Cardiac muscle cell (in vitro differentiated cells and primary cell): Measurements from ENCODE around the gene GTF2H3. TPM values are rescaled to one million over a fixed set of nuclear protein-coding genes. Genes with fewer than 3 reads are reported as not detected.

Source experiments
- DNase-seq, 2 donors: peaks; one replicate each; pipeline versions ENCODE4 v3.0.0 to v3.0.0-alpha.2; 2010 to 2017; ENCODE audit warnings: low read depth in 1 of 2, low spot score in 1 of 2
- H3K27ac ChIP-seq: fragments of 200-600 bp; sonication (generic); 2 replicates; pipeline ENCODE4 v1.5.1; 2016
- H3K27me3 ChIP-seq: fragments of 200-600 bp; sonication (generic); 2 replicates; pipeline ENCODE4 v1.6.0; 2016; ENCODE audit warnings: control low read depth
- H3K36me3 ChIP-seq: fragments of 200-600 bp; sonication (generic); 2 replicates; pipeline ENCODE4 v1.5.1; 2016; ENCODE audit warnings: control low read depth
- H3K4me1 ChIP-seq: fragments of 200-600 bp; sonication (generic); 2 replicates; pipeline ENCODE4 v1.8.1; 2017; ENCODE audit warnings: low read depth, mild to moderate bottlenecking, mixed run types
- H3K4me3 ChIP-seq: fragments of 200-600 bp; sonication (generic); 2 replicates; pipeline ENCODE4 v1.5.1; 2016; ENCODE audit warnings: mild to moderate bottlenecking
- H3K9me3 ChIP-seq: fragments of 200-600 bp; sonication (generic); 2 replicates; pipeline ENCODE4 v1.5.1; 2017; ENCODE audit warnings: low read depth, mild to moderate bottlenecking, control low read depth
- CTCF ChIP-seq: IDR thresholded peaks from 2 replicates; pipeline ENCODE4 v1.5.1; 2012; ENCODE audit warnings: low read depth, mild to moderate bottlenecking, low read length
- polyA plus RNA-seq: library from polyadenylated mRNA; unstranded; fragments of >200 nt; fragmentation: Nextera tagmentation; extraction: Ambion mirVana; gene quantifications from 2 replicates; pipeline ENCODE4 v1.2.1, GENCODE V29; 2016
- total RNA-seq: library from RNA; depleted of rRNA; stranded (reverse); fragments of >200 nt; gene quantifications from 2 replicates; pipeline ENCODE4 v1.2.3, GENCODE V29; 2016

The GTF2H3 gene
- total RNA-seq: 12.7 and 16.2 TPM in 2 replicates
- 14.7 and 19.6 TPM in 2 replicates for polyA plus RNA-seq

DNA sequence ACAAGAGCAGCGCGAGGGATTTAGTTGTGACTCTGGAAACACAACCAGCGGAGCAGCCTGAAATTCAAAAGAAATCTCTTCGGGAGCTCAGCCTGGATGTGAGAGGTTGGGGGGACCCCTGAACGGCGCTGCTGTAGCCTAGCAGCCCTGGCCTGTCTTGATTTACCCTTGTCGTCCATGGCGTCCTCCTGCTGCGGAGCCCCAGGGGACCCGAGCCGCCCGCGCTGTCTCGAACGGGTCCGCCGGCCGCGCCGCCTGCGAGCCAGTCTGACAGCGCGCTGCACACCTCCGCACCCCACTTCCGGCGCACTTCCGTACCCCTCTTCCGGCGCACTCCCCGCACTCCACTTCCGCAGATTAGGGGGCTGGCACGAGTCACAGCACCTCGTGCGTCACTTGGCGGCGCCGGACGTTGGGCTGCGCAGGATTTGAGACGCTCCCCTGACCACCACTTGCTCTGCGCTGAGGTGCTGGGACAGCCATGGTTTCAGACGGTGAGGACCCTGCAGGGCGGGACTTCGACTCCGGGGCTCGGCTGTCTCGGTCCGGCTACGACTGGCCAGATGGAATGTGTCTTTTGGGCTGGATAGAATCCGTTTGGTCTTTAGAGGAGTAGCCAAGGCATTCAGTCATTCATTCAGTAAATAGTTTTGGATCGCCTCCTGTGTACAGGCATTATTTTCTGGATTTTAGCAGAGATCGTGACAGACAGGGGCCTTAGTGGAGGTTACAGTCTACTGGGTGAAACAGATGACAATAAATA is at the start of gene GTF2H3, which contains the start of gene EIF2B1:
Gene GTF2H3, plus strand, starts transcription at position 451 of the 763 bp plus-strand sequence. Its CDS starts 31 bp downstream, at position 482.
Gene EIF2B1, minus strand, starts transcription at position 308 of the 763 bp plus-strand sequence. Its CDS starts 129 bp downstream, at position 179.
- Histone ChIP-seq H3K4me3 (peak within 1 kb of the TSS; percentile 79), H3K9me3 (no peaks in the 10 kb centered on the region), H3K36me3 (peaks cover 24% of the 10 kb centered on the region), H3K27ac (peak within 1 kb of the TSS; percentile 88), H3K27me3 (no peaks in the 10 kb centered on the region), H3K4me1 (peaks cover 5% of the 10 kb centered on the region)
- TF ChIP-seq CTCF: no peak
- peak; percentile 97 to 98 for DNase-seq

- no peaks in the 10 kb centered on the region for H3K27me3 ChIP-seq
- peaks cover 11% of the 10 kb centered on the region for H3K4me1 ChIP-seq
- peaks cover 51% of the 10 kb centered on the region for H3K36me3 ChIP-seq
- peak overlapping the region; percentile 43 for H3K27ac ChIP-seq
- H3K4me3 ChIP-seq: no peak overlapping the region
- DNase-seq: peak in 1 of 2 donors; percentile 88
- no peaks in the 10 kb centered on the region for H3K9me3 ChIP-seq
- no peak for TF ChIP-seq CTCF
These were observed 41.7 kb upstream of the GTF2H3 start for GRCh38 chr12:123591702-123592481.

DNA sequence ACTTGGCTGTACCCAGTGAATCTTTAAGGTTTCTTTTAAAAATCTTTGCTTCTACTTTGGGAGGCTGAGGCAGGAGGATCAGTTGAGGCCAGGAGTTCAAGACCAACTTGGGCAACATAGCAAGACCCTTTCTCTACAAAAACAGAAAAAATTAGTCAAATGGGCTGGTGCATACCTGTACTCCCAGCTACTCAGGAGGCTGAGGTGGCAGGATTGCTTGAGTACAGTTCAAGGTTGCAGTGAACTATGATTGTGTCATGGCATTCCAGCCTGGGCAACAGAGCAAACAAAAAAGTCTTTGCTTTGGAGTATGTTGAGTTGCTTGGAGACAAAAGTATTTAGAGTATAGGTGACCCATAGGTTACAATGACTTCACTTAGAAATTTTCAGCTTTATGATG is 37.9 kb upstream of the GTF2H3 start:
- Histone ChIP-seq H3K9me3 (no peaks in the 10 kb centered on the region), H3K27ac (no peak overlapping the region), H3K4me1 (no peaks in the 10 kb centered on the region), H3K4me3 (no peak overlapping the region), H3K27me3 (no peaks in the 10 kb centered on the region), H3K36me3 (peaks cover 32% of the 10 kb centered on the region)
- no peak for DNase-seq
- TF ChIP-seq CTCF: no peak

- Histone ChIP-seq H3K36me3 (peaks cover 26% of the 10 kb centered on the region), H3K9me3 (no peaks in the 10 kb centered on the region), H3K27me3 (no peaks in the 10 kb centered on the region), H3K27ac (no peak overlapping the region), H3K4me1 (no peaks in the 10 kb centered on the region), H3K4me3 (no peak overlapping the region)
- no peak for TF ChIP-seq CTCF
- no peak for DNase-seq
These were observed 36.5 kb upstream of the GTF2H3 start for GRCh38 chr12:123597100-123597499.

DNA sequence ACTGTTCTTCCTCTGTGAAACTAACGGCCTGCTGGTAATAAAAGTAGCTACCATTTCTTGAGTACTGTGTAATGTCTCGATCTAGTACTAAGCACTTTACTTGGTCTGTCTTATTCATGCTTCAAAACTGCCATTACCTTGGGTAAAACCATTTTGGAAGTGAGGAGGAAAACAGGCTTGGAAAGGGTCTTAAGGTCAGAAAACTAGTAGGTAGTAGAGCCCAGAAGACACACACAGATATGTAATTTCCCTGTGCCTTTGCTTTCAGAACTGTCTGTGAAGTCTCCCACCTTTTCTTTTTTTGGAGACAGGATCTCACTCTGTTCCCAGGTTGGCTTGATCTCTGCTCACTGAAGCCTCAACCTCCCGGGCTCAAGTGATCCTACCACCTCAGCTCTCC is 35.1 kb upstream of the GTF2H3 start:
- no peak for TF ChIP-seq CTCF
- H3K27ac ChIP-seq: no peak overlapping the region

More for the DNA sequence above, 35.1 kb upstream of the GTF2H3 start:
- Histone ChIP-seq H3K4me3 (no peak overlapping the region), H3K9me3 (no peaks in the 10 kb centered on the region), H3K27me3 (no peaks in the 10 kb centered on the region), H3K36me3 (peaks cover 26% of the 10 kb centered on the region), H3K4me1 (no peaks in the 10 kb centered on the region)
- no peak for DNase-seq
